ENCODE measurements around the gene LYAR. TPM values are rescaled to one million over a fixed set of nuclear protein-coding genes. Genes with fewer than 3 reads are reported as not detected.

LYAR gene
- total and polyA plus RNA-seq, 2 of the 4 experiments (the other 2 are of a cell fraction): 5.4 to 8.2 TPM

GRCh38 chr4:4316150-4316495, 26.2 kb upstream of the LYAR start:
- Histone ChIP-seq H3K56ac (ENCODE audit: extremely low read depth, insufficient read depth, low read length) (no peak overlapping the region), H3K9me3 (ENCODE audit: control insufficient read depth, insufficient read depth, low read length) (no peaks in the 10 kb centered on the region), H2AK5ac (ENCODE audit: low read depth, low read length) (no peak overlapping the region), H4K5ac (ENCODE audit: low read depth, low read length) (no peak overlapping the region), H3K36me3 (ENCODE audit: control insufficient read depth, insufficient read depth, low read length) (peaks cover 35% of the 10 kb centered on the region), H3K23ac (ENCODE audit: low read depth, low read length) (no peak overlapping the region), H3K4me3 (ENCODE audit: insufficient read depth, low read depth, low read length) (no peak overlapping the region), H3K4ac (ENCODE audit: low read depth, low read length) (no peak overlapping the region), H4K20me1 (ENCODE audit: insufficient read depth, low read length) (no peaks in the 10 kb centered on the region), H3K18ac (ENCODE audit: low read depth, low read length) (no peak overlapping the region), H3K9me1 (ENCODE audit: insufficient read depth, low read length) (no peaks in the 10 kb centered on the region), H3K27me3 (ENCODE audit: control insufficient read depth, insufficient read depth, low read length) (no peaks in the 10 kb centered on the region), H3K4me2 (ENCODE audit: low read depth, low read length) (no peak overlapping the region), H2AFZ (replicated peaks; ENCODE audit: low read length, poor library complexity) (no peak overlapping the region), H2AK9ac (replicated peaks; ENCODE audit: low read depth, low read length, poor library complexity) (no peak overlapping the region), H3K79me1 (ENCODE audit: low read depth in 1 of 2, low read length in 2 of 2) (peaks cover 0 to 6% of the 10 kb centered on the region in 2 experiments; a peak in 3 of 4 replicates), H3K4me1 (ENCODE audit: control insufficient read depth, insufficient read depth, low read length) (no peaks in the 10 kb centered on the region), H3K27ac (ENCODE audit: insufficient read depth, low read length) (no peak overlapping the region), H3K9ac (ENCODE audit: low read depth, low read length) (no peak overlapping the region), H2BK120ac (ENCODE audit: low read depth, low read length) (no peak overlapping the region), H4K8ac (ENCODE audit: low read depth in 2 of 2, low read length in 2 of 2) (no peak overlapping the region), H2BK15ac (ENCODE audit: low read depth, low read length) (no peak overlapping the region), H2BK20ac (ENCODE audit: low read depth, low read length) (no peak overlapping the region), H4K91ac (ENCODE audit: insufficient read depth, low read depth, low read length) (no peak overlapping the region), H3K14ac (replicated peaks; ENCODE audit: low read depth, low read length) (no peak overlapping the region), H2BK5ac (ENCODE audit: low read depth, low read length, poor library complexity, severe bottlenecking) (no peak overlapping the region)
- POLR2A ChIA-PET (ENCODE audit: unreplicated experiment): no interaction called here
- TF ChIP-seq ELK1 (IDR thresholded peaks at IDR 0.05; ENCODE audit: borderline replicate concordance, low read depth, low read length): no peak
- no peak for TF ChIP-seq RAD21 (IDR thresholded peaks at IDR 0.05; ENCODE audit: low read length)
- no peak for TF ChIP-seq CTCF (conservative IDR thresholded peaks at IDR 0.05; ENCODE audit: low read depth, low read length)
- TF ChIP-seq RFX5 (IDR thresholded peaks at IDR 0.05; ENCODE audit: low read depth, low read length): no peak
- no peak for TF ChIP-seq MAFK (IDR thresholded peaks at IDR 0.05; ENCODE audit: low read depth, low read length)
- TF ChIP-seq SMC3 (IDR thresholded peaks at IDR 0.05; ENCODE audit: low read depth, low read length): no peak
- TF ChIP-seq POLR2A (IDR thresholded peaks at IDR 0.05; ENCODE audit: low read depth, low read length): no peak
- TF ChIP-seq CEBPB (IDR thresholded peaks at IDR 0.05; ENCODE audit: low read depth, low read length): no peak
- TF ChIP-seq BHLHE40 (IDR thresholded peaks at IDR 0.05; ENCODE audit: low read depth, low read length): no peak
- TF ChIP-seq CHD1 (IDR thresholded peaks at IDR 0.05; ENCODE audit: low read depth, low read length): no peak
- no peak for TF ChIP-seq USF2 (IDR thresholded peaks at IDR 0.05; ENCODE audit: low read depth, low read length)
- TF ChIP-seq NFE2L2 (IDR thresholded peaks at IDR 0.05; ENCODE audit: low read depth, low read length): no peak
- no peak for TF ChIP-seq MXI1 (IDR thresholded peaks at IDR 0.05; ENCODE audit: borderline replicate concordance, low read depth, low read length)
- no peak for TF ChIP-seq MAZ (IDR thresholded peaks at IDR 0.05; ENCODE audit: borderline replicate concordance, low read depth, low read length)
- no peak for TF ChIP-seq FOS (IDR thresholded peaks at IDR 0.05; ENCODE audit: low read depth, low read length)
- no peak for TF ChIP-seq RCOR1 (IDR thresholded peaks at IDR 0.05; ENCODE audit: insufficient replicate concordance, low read length)
- intact Hi-C loops (cut with micrococcal nuclease): no loop called here
- BruUV-seq (replicated peaks): no TSS peak
- no peak for DNase-seq
- 93% methylated on average over 11 of the region's 13 CpGs; no CpG with 5 or more reads in 1 of the 2 experiments for WGBS, 2 experiments (ENCODE audit: extremely low coverage in 2 of 2, insufficient read length in 1 of 2)
- CTCF ChIA-PET: no interaction called here
- dilution Hi-C loops (cut with HindIII; ENCODE audit: low sequenced_read_pairs, unreplicated experiment): no loop called here
- in situ Hi-C loops (cut with MboI; ENCODE audit: low sequenced_read_pairs): no loop called here
- no peak for ATAC-seq (ENCODE audit: low read depth)
